ENCODE measurements around the gene AURKA.

DNA sequence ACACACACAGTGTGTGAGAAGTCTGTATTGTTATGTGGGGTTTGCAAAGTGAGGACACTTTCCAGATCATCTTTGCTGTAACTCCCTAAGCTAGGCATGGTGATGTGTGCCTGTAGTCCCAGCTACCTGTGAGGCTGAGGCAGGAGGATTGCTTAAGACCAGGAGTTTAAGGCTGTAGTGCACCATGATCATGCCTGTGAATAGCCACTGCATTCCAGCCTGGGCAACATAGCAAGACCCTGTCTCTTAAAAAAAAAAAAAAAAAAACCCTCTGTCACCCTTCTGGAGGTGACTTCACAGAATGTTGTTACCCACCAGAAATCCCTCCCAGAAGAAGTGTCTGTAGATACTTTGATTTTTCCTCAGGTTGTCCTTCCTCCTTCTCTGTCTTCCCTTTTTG, 34.9 kb upstream of the AURKA start:
- TF ChIP-seq, protein P1, sequence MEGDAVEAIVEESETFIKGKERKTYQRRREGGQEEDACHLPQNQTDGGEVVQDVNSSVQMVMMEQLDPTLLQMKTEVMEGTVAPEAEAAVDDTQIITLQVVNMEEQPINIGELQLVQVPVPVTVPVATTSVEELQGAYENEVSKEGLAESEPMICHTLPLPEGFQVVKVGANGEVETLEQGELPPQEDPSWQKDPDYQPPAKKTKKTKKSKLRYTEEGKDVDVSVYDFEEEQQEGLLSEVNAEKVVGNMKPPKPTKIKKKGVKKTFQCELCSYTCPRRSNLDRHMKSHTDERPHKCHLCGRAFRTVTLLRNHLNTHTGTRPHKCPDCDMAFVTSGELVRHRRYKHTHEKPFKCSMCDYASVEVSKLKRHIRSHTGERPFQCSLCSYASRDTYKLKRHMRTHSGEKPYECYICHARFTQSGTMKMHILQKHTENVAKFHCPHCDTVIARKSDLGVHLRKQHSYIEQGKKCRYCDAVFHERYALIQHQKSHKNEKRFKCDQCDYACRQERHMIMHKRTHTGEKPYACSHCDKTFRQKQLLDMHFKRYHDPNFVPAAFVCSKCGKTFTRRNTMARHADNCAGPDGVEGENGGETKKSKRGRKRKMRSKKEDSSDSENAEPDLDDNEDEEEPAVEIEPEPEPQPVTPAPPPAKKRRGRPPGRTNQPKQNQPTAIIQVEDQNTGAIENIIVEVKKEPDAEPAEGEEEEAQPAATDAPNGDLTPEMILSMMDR (conservative IDR thresholded peaks at IDR 0.05), result no peak
- no peak for TF ChIP-seq ZFX (IDR thresholded peaks at IDR 0.05)
